ENCODE measurements around the gene DENND1B.
"Not testable (repeated sequence)": the region's sequence is repeated elsewhere in the genome, so short reads cannot be mapped to it uniquely, and the experiment has no call there.

The DENND1B gene

DNA sequence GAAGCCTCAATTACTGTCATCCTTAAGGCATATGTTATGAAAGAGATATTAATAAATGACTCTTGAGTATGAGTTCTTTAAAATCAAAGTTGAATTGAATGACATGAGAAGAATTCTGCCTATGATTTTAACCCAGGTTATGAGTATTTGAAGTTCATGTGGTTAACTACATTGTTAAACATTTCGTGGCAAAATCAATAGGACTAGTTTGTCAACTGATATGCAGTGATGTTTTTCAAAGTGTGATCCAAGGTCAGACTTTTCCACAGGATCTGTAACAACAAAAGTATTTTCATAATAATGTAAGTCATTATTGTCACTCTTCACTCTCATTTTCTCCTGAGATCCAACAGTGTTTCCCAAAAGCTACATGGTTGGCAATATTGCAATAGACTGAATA, 189.5 kb downstream of the DENND1B start:
- H3K9me3 ChIP-seq (replicated peaks; ENCODE audit: insufficient read depth, low read length) = no peaks in the 10 kb centered on the region
- H3K27me3 ChIP-seq (replicated peaks; ENCODE audit: insufficient read depth, low read length) = no peaks in the 10 kb centered on the region
- H3K4me2 ChIP-seq (ENCODE audit: low read depth, low read length) = no peak overlapping the region
- H3K36me3 ChIP-seq (replicated peaks; ENCODE audit: insufficient read depth, low read length) = no peaks in the 10 kb centered on the region; the same call in 1 of the 2 replicates
- no peaks in the 10 kb centered on the region for H3K9me2 ChIP-seq (replicated peaks; ENCODE audit: insufficient read depth, low read length)
- H3K79me2 ChIP-seq (ENCODE audit: low read length) = no peaks in the 10 kb centered on the region
- no peak overlapping the region for H3K9ac ChIP-seq (ENCODE audit: low read length)
- no peaks in the 10 kb centered on the region for H3K4me1 ChIP-seq (ENCODE audit: low read length)
- H3F3A ChIP-seq (ENCODE audit: insufficient read depth, low read length) = no peaks in the 10 kb centered on the region; the same call in 1 of the 2 replicates
- TF ChIP-seq, protein P1, sequence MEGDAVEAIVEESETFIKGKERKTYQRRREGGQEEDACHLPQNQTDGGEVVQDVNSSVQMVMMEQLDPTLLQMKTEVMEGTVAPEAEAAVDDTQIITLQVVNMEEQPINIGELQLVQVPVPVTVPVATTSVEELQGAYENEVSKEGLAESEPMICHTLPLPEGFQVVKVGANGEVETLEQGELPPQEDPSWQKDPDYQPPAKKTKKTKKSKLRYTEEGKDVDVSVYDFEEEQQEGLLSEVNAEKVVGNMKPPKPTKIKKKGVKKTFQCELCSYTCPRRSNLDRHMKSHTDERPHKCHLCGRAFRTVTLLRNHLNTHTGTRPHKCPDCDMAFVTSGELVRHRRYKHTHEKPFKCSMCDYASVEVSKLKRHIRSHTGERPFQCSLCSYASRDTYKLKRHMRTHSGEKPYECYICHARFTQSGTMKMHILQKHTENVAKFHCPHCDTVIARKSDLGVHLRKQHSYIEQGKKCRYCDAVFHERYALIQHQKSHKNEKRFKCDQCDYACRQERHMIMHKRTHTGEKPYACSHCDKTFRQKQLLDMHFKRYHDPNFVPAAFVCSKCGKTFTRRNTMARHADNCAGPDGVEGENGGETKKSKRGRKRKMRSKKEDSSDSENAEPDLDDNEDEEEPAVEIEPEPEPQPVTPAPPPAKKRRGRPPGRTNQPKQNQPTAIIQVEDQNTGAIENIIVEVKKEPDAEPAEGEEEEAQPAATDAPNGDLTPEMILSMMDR (IDR thresholded peaks at IDR 0.05; ENCODE audit: low read length) = no peak
- TF ChIP-seq EZH2 (optimal IDR thresholded peaks at IDR 0.05; ENCODE audit: low read depth, low read length) (no peak), EZH2phosphoT487 (IDR thresholded peaks at IDR 0.05; ENCODE audit: low read length) (no peak)
- no peak overlapping the region for H3K27ac ChIP-seq (ENCODE audit: low read length)
- no peak for DNase-seq
- H4K20me1 ChIP-seq (ENCODE audit: insufficient read depth, low read length) = no peaks in the 10 kb centered on the region
- H2AFZ ChIP-seq (ENCODE audit: low read length) = no peak overlapping the region
- no peak overlapping the region for H3K4me3 ChIP-seq (ENCODE audit: low read length)

DNA sequence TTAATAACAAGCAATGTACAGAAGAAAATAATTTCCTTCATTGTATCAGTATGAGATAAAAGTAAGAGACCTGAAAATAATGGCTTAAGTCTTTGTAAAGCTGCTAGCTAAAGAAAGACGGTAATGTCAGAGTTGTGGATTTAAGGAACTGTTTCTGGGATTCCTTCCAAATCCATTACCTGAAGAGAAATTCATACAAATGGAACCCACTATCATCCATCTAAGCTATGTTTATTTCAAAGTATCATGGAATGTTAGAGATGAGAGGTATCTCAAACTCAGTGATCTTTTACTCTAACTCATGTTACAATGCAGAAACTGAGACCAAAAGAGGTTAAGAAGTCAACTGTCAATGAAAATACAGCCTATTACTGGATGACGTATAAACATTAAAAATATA, 197.7 kb downstream of the DENND1B start:
- Histone ChIP-seq H3K4me2 (ENCODE audit: low read depth, low read length) (no peak overlapping the region), H3K36me3 (replicated peaks; ENCODE audit: insufficient read depth, low read length) (peaks cover 3% of the 10 kb centered on the region; the same call in 1 of the 2 replicates), H3K9me2 (replicated peaks; ENCODE audit: insufficient read depth, low read length) (no peaks in the 10 kb centered on the region), H4K20me1 (ENCODE audit: insufficient read depth, low read length) (no peaks in the 10 kb centered on the region), H3K27me3 (replicated peaks; ENCODE audit: insufficient read depth, low read length) (no peaks in the 10 kb centered on the region), H3F3A (ENCODE audit: insufficient read depth, low read length) (no peaks in the 10 kb centered on the region; the same call in 1 of the 2 replicates), H3K9me3 (replicated peaks; ENCODE audit: insufficient read depth, low read length) (no peaks in the 10 kb centered on the region), H3K4me1 (ENCODE audit: low read length) (no peaks in the 10 kb centered on the region), H3K4me3 (ENCODE audit: low read length) (no peak overlapping the region), H3K79me2 (ENCODE audit: low read length) (no peaks in the 10 kb centered on the region; the same call in 1 of the 2 replicates), H3K27ac (ENCODE audit: low read length) (no peak overlapping the region), H2AFZ (ENCODE audit: low read length) (no peak overlapping the region), H3K9ac (ENCODE audit: low read length) (no peak overlapping the region)
- TF ChIP-seq, protein P1 (IDR thresholded peaks at IDR 0.05; ENCODE audit: low read length) = no peak
- no peak for DNase-seq

DNA sequence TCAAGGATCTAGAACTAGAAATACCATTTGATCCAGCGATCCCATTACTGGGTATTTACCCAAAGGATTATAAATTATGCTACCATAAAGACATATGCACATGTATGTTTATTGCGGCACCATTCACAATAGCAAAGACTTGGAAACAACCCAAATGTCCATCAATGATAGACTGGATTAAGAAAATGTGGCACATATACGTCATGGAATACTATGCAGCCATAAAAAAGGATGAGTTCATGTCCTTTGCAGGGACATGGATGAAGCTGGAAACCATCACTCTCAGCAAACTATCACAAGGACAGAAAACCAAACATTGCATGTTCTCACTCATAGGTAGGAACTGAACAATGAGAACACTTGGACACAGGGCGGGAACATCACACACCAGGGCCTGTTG, 199.7 kb downstream of the DENND1B start:
- not testable (repeated sequence) for H4K20me1 ChIP-seq (ENCODE audit: insufficient read depth, low read length); H3K79me2 ChIP-seq (ENCODE audit: low read length); H2AFZ ChIP-seq (ENCODE audit: low read length); H3K4me3 ChIP-seq (ENCODE audit: low read length); H3K9ac ChIP-seq (ENCODE audit: low read length); H3K4me1 ChIP-seq (ENCODE audit: low read length); DNase-seq; H3F3A ChIP-seq (ENCODE audit: insufficient read depth, low read length); H3K36me3 ChIP-seq (replicated peaks; ENCODE audit: insufficient read depth, low read length); H3K9me3 ChIP-seq (replicated peaks; ENCODE audit: insufficient read depth, low read length); H3K27ac ChIP-seq (ENCODE audit: low read length); H3K9me2 ChIP-seq (replicated peaks; ENCODE audit: insufficient read depth, low read length); H3K27me3 ChIP-seq (replicated peaks; ENCODE audit: insufficient read depth, low read length); H3K4me2 ChIP-seq (ENCODE audit: low read depth, low read length)

DNA sequence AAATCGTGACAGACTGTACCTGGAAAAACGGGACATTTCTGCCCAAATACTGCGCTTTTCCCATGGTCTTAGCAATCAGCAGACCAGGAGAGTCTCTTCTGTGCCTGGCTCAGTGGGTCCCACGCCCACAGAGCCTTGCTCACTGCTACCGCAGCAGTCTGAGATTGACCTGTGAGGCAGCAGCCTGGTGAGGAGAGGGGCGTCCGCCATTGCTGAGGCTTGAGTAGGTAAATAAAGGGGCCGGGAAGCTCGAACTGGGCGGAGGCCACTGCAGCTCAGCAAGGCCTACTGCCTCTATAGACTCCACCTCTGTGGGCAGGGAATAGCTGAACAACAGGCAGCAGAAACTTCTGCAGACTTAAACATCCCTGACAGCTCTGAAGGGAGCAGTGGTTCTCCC, 203.1 kb downstream of the DENND1B start:
- Histone ChIP-seq H3K27me3 (replicated peaks; ENCODE audit: insufficient read depth, low read length) (no peaks in the 10 kb centered on the region), H3K9me3 (replicated peaks; ENCODE audit: insufficient read depth, low read length) (no peaks in the 10 kb centered on the region), H3K27ac (ENCODE audit: low read length) (no peak overlapping the region), H3K9me2 (replicated peaks; ENCODE audit: insufficient read depth, low read length) (no peaks in the 10 kb centered on the region), H3K4me1 (ENCODE audit: low read length) (no peaks in the 10 kb centered on the region), H3F3A (ENCODE audit: insufficient read depth, low read length) (no peaks in the 10 kb centered on the region), H4K20me1 (ENCODE audit: insufficient read depth, low read length) (no peaks in the 10 kb centered on the region), H3K4me2 (ENCODE audit: low read depth, low read length) (no peak overlapping the region), H2AFZ (ENCODE audit: low read length) (no peak overlapping the region), H3K36me3 (replicated peaks; ENCODE audit: insufficient read depth, low read length) (peaks cover 18% of the 10 kb centered on the region; the same call in 1 of the 2 replicates), H3K79me2 (ENCODE audit: low read length) (peaks cover 13% of the 10 kb centered on the region), H3K4me3 (ENCODE audit: low read length) (no peak overlapping the region), H3K9ac (ENCODE audit: low read length) (no peak overlapping the region)
- no peak for DNase-seq
- TF ChIP-seq EZH2phosphoT487 (IDR thresholded peaks at IDR 0.05; ENCODE audit: low read length) = no peak
- TF ChIP-seq, protein P1 (IDR thresholded peaks at IDR 0.05; ENCODE audit: low read length) = no peak
- no peak for TF ChIP-seq EZH2 (optimal IDR thresholded peaks at IDR 0.05; ENCODE audit: low read depth, low read length)

Measured in MM.1S (cell line).